Adrenal gland (tissue), 12 donors: ENCODE measurements around the gene CCDC102A. TPM values are rescaled to one million over a fixed set of nuclear protein-coding genes. Genes with fewer than 3 reads are reported as not detected.
"Not testable (repeated sequence)": the region's sequence is repeated elsewhere in the genome, so short reads cannot be mapped to it uniquely, and the experiment has no call there.

Experiments
- DNase-seq, 7 donors: peaks; one replicate each; pipeline ENCODE4 v3.0.0-alpha.2; 2019 to 2020
- H3K27ac ChIP-seq, 5 donors: fragments of 200-600 bp; sonication (generic) in 4 of 5; 1 replicate in 3 of 5; 2 replicates in 2 of 5; pipeline versions ENCODE4 v1.5.1 to v1.8.0; 2016 to 2020; ENCODE audit warnings: mild to moderate bottlenecking in 1 of 5
- H3K27me3 ChIP-seq: fragments of 200-600 bp; 2 replicates; pipeline ENCODE4 v1.8.0; 2021
- H3K36me3 ChIP-seq, 2 donors: fragments of 200-600 bp; replicated peaks in 1 of 2; 1 replicate in 1 of 2; 2 replicates in 1 of 2; pipeline versions ENCODE4 v1.5.1 to v1.8.0; 2018 to 2022
- H3K4me1 ChIP-seq, 2 donors: fragments of 200-600 bp; replicated peaks in 1 of 2; 1 replicate in 1 of 2; 2 replicates in 1 of 2; pipeline versions ENCODE4 v1.5.1 to v1.8.0; 2018 to 2021
- H3K4me3 ChIP-seq, 4 donors: fragments of 200-600 bp; sonication (generic) in 3 of 4; one replicate each; pipeline ENCODE4 v1.5.1; 2016 to 2018
- H3K9me3 ChIP-seq, 3 donors: fragments of 200-600 bp; sonication (generic) in 1 of 3; replicated peaks in 1 of 3; 1 replicate in 2 of 3; 2 replicates in 1 of 3; pipeline versions ENCODE4 v1.5.1 to v1.8.0; 2016 to 2021
- POLR2A ChIP-seq, 2 donors: fragments of 450-650 bp; IDR thresholded peaks; one replicate each; pipeline ENCODE4 v1.6.1; 2017; ENCODE audit warnings: antibody characterized with exemption in 2 of 2, mild to moderate bottlenecking in 2 of 2, moderate library complexity in 1 of 2
- WGBS, 4 donors: extraction: QIAGEN DNeasy Blood & Tissue Kit in 2 of 4; methylation state at CpG; one replicate each; pipeline versions ENCODE4 v1.1.5 to v1.1.7; 2013 to 2017; 5-methylcytosine and 5-hydroxymethylcytosine counted together
- intact Hi-C, 2 donors: fragments of 100-400 bp; cut with DNase I; formaldehyde crosslinking; loops; one replicate each; pipeline versions ENCODE4 v1.14.1 to v1.15.0; 2022 to 2023
- polyA plus RNA-seq, 3 donors: library from polyadenylated mRNA; stranded (reverse); fragments of 200-250 nt in 2 of 3; fragments of 350-450 nt in 1 of 3; fragmentation: Illumina TruSeq in 1 of 3; extraction: RNeasy Lipid Tissue Mini Kit (QIAGEN cat#74804) in 1 of 3; gene quantifications; one replicate each; pipeline ENCODE4 v1.2.3, GENCODE V29; 2013 to 2014
- total RNA-seq, 9 donors: library from RNA; depleted of rRNA in 4 of 9; stranded (reverse); fragments of >200 nt in 4 of 9; fragments of 120-200 nt in 1 of 9; fragmentation: NEBNext Ultra II Directional in 1 of 9; extraction: Animal tissue kit (Norgen Biotek cat#: 25700) in 1 of 9; gene quantifications; one replicate each; pipeline versions ENCODE4 v1.1.0 to v1.2.4, GENCODE V29; 2013 to 2023
- TF ChIP-seq, protein P1 (sequence below), 6 experiments: fragments of 450-650 bp in 4 of 6; fragments of 200-600 bp in 2 of 6; sonication (generic) in 1 of 6; IDR thresholded peaks; 1 replicate in 5 of 6; 2 replicates in 1 of 6; pipeline versions ENCODE4 v1.5.1 to v1.8.0; 2016 to 2021; ENCODE audit warnings: antibody characterized with exemption in 6 of 6, mild to moderate bottlenecking in 2 of 6, moderate library complexity in 1 of 6
- donor health status: healthy with polysubstance abuse.
- donor health status: Bipolar disorder and iron deficiency.
- donor health status: DM: yes; HTN: yes; CAD: no.
- donor health status: DM: no; HTN: no; CAD: no.
- donor health status: DM: no; HTN: no; CAD: no.
- donor health status: DM: yes; HTN: yes; CAD: no.

CCDC102A gene
- total and polyA plus RNA-seq, 12 donors, result 1.6 to 23.6 (median 8.9) TPM

DNA sequence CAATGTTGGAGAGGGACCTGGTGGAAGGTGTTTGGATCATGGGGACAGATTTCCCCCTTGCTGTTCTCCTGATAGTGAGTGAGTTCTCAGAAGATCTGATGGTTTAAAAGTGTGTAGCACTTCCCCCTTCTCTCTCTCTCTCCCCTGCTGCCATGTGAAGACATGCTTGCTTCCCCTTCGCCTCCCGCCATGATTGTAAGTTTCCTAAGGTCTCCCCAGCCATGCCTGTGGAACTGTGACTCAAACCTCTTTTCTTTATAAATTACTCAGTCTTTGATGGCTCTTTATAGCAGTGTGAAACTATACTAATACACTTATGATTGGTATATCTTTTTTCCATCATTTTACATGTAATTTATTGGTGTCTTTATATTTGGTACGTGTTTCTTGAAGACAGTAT, 19.5 kb upstream of the CCDC102A start:
- DNase-seq, result peak in 1 of 7 donors; percentile 9
- intact Hi-C loops, result no loop called here
- no peaks in the 10 kb centered on the region for H3K9me3 ChIP-seq
- no peaks in the 10 kb centered on the region for H3K4me1 ChIP-seq
- H3K27ac ChIP-seq, result no peak overlapping the region
- WGBS, 4 donors, result 84 to 97% (median 89%) methylated on average over 3 of the region's 3 CpGs
- H3K36me3 ChIP-seq, result no peaks in the 10 kb centered on the region
- TF ChIP-seq, protein P1, sequence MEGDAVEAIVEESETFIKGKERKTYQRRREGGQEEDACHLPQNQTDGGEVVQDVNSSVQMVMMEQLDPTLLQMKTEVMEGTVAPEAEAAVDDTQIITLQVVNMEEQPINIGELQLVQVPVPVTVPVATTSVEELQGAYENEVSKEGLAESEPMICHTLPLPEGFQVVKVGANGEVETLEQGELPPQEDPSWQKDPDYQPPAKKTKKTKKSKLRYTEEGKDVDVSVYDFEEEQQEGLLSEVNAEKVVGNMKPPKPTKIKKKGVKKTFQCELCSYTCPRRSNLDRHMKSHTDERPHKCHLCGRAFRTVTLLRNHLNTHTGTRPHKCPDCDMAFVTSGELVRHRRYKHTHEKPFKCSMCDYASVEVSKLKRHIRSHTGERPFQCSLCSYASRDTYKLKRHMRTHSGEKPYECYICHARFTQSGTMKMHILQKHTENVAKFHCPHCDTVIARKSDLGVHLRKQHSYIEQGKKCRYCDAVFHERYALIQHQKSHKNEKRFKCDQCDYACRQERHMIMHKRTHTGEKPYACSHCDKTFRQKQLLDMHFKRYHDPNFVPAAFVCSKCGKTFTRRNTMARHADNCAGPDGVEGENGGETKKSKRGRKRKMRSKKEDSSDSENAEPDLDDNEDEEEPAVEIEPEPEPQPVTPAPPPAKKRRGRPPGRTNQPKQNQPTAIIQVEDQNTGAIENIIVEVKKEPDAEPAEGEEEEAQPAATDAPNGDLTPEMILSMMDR (IDR thresholded peaks at IDR 0.05), result no peak
- TF ChIP-seq POLR2A (IDR thresholded peaks at IDR 0.05), result no peak
- H3K27me3 ChIP-seq, result no peaks in the 10 kb centered on the region
- H3K4me3 ChIP-seq, result no peak overlapping the region

DNA sequence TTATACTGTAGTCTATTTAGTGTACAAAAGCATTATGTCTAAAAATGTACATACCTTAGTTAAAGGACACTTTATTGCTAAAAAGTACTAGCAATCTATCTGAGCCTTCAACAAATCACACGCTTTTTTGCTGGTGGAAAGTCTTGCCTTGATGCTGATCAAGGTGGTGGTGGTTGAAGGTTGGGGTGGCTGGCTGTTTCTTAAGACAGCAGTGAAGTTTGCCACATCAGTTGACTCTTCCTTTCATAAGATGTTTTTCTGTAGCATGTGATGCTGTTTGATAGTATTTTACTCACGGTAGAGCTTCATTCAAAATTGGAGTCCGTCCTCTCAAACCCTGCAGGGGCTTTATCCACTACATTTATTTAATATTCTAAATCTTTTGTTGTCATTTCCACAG, 14.7 kb upstream of the CCDC102A start:
- Histone ChIP-seq H3K27ac (no peak overlapping the region), H3K4me1 (no peaks in the 10 kb centered on the region), H3K36me3 (no peaks in the 10 kb centered on the region), H3K9me3 (no peaks in the 10 kb centered on the region), H3K27me3 (no peaks in the 10 kb centered on the region), H3K4me3 (no peak overlapping the region)
- no peak for DNase-seq
- intact Hi-C loops, result no loop called here
- WGBS, 4 donors, result 88 to 96% (median 94%) methylated on average over 3 of the region's 3 CpGs
- TF ChIP-seq, protein P1 (IDR thresholded peaks at IDR 0.05), result no peak
- TF ChIP-seq POLR2A (IDR thresholded peaks at IDR 0.05), result no peak

DNA sequence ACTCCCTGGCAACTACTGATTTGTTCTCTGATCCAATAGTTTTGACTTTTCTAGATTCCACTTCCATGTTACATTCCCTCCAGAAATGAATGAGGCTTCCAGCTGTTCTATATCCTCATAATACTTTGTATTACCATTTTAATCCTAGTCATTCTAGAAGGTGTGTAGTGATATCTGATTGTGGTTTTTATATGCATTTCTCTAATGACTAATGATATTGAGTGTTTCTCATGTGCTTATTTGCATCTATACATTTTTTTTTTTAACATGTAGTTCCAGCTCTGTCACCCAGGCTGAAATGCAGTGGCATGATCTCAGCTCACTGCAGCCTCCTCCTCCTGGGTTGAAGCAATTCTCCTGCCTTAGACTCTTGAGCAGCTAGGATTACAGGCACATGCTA, 13.4 kb upstream of the CCDC102A start:
- Histone ChIP-seq H3K27me3 (no peaks in the 10 kb centered on the region), H3K27ac (no peak overlapping the region), H3K4me3 (no peak overlapping the region), H3K4me1 (no peaks in the 10 kb centered on the region), H3K36me3 (no peaks in the 10 kb centered on the region), H3K9me3 (no peaks in the 10 kb centered on the region)
- intact Hi-C loops, result no loop called here
- no peak for DNase-seq
- TF ChIP-seq POLR2A (IDR thresholded peaks at IDR 0.05), result no peak
- TF ChIP-seq, protein P1 (IDR thresholded peaks at IDR 0.05), result no peak

DNA sequence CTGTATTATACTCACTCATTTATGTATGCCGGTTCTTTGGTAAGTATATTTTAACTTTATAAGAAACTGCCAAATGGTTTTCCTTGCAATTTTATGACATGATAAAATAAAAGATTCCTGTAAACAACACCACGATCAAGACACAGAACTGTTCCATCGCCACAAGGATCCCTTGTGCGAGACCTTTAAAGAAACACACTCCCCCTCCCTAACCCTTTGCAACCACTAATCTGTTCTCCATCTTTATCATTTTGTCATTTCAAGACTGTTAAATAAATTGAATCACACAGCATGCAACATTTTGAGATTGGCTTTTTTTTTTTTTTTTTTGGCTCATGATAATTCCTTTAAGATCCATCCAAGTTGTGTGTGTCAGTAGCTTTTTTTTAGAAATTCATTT, 12.0 kb upstream of the CCDC102A start:
- intact Hi-C loops, result no loop called here
- 76 to 80% (median 79%) methylated on average over 4 of the region's 4 CpGs for WGBS, 4 donors
- Histone ChIP-seq H3K4me3 (no peak overlapping the region), H3K9me3 (no peaks in the 10 kb centered on the region), H3K36me3 (no peaks in the 10 kb centered on the region), H3K27me3 (no peaks in the 10 kb centered on the region), H3K27ac (no peak overlapping the region), H3K4me1 (no peaks in the 10 kb centered on the region)
- no peak for TF ChIP-seq POLR2A (IDR thresholded peaks at IDR 0.05)
- TF ChIP-seq, protein P1 (IDR thresholded peaks at IDR 0.05), result no peak
- no peak for DNase-seq

DNA sequence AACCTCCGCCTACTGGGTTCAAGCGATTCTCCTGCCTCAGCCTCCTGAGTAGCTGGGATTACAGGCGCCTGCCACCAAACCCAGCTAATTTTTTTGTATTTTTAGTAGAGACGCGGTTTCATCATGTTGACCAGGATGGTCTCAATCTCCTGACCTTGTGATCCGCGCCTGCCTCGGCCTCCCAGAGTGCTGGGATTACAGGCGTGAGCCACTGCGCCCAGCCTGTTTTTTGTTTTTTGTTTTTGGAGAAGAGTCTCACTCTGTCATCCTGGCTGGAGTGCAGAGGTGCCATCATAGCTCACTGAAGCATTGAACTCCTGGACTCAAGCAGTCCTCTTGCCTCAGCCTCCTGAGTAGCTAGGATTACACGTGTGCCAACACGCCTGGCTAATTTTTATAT, 11.2 kb upstream of the CCDC102A start:
- peak in 1 of 7 donors; percentile 17 for DNase-seq
- H3K4me1 ChIP-seq, H3K4me3 ChIP-seq, H3K27ac ChIP-seq, intact Hi-C loops, H3K27me3 ChIP-seq, H3K9me3 ChIP-seq, H3K36me3 ChIP-seq: not testable (repeated sequence)
- WGBS, 4 donors, result 85 to 93% (median 88%) methylated on average over 12 of the region's 12 CpGs
